ENCODE data around the gene ARMC2.

GRCh38 chr6:108988296-108988695, 140.1 kb downstream of the ARMC2 start:
- TF ChIP-seq CTCF (IDR thresholded peaks at IDR 0.05) (no peak), POLR2A (IDR thresholded peaks at IDR 0.05) (no peak)
